C4-2B (cell line): ENCODE results near the gene FGF8.

ENCODE experiments used
- H3K27ac ChIP-seq: fragments of 450-650 bp; 2 replicates; pipeline ENCODE4 v1.5.1; 2017
- ZFX ChIP-seq: fragments of 450-650 bp; IDR thresholded peaks from 2 replicates; pipeline ENCODE4 v1.6.1; 2017
- TF ChIP-seq, protein P1 (sequence below): fragments of 450-650 bp; conservative IDR thresholded peaks from 2 replicates; pipeline ENCODE4 v1.5.1; 2017; ENCODE audit warnings: mild to moderate bottlenecking

The FGF8 gene

DNA sequence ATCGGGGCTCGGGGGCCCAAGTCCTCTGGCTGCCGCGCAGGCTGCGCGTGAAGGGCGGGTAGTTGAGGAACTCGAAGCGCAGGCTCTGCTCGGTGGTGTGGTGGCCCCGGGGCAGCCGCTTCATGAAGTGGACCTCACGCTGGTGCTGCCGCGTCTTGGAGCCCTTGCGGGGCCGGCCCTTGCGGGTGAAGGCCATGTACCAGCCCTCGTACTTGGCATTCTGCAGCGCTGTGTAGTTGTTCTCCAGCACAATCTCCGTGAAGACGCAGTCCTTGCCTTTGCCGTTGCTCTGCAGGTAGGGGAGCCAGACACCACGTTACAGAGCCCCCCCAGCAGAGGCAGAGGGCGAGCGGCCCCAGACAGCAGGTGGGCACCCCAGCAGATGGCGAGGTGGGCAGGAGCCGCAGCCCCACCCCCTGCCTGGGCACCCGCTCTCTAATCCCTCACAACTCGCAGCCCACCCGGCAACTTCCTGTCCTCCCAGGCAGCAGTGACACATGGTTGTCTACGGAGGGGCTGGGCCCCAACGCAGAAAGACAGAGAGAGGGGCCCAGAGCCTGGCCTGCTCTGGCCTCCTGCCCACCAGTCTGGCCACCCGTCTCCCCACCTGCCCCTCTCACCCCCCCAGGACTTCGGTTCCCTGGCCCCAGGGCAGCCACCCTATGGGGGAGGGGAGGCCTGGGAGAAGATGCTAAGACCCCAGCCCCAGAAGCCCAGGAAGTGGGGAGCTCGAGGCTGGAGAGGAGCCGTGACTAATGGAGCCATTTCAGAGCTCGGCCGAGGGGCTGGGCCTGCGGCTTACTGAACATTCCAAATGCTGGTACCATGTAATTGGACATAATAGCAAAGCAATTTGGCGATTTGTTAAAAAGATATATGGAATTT lies 5.3 kb downstream of the FGF8 start:
- no peak overlapping the region for H3K27ac ChIP-seq
- TF ChIP-seq ZFX, result no peak
- TF ChIP-seq, protein P1, sequence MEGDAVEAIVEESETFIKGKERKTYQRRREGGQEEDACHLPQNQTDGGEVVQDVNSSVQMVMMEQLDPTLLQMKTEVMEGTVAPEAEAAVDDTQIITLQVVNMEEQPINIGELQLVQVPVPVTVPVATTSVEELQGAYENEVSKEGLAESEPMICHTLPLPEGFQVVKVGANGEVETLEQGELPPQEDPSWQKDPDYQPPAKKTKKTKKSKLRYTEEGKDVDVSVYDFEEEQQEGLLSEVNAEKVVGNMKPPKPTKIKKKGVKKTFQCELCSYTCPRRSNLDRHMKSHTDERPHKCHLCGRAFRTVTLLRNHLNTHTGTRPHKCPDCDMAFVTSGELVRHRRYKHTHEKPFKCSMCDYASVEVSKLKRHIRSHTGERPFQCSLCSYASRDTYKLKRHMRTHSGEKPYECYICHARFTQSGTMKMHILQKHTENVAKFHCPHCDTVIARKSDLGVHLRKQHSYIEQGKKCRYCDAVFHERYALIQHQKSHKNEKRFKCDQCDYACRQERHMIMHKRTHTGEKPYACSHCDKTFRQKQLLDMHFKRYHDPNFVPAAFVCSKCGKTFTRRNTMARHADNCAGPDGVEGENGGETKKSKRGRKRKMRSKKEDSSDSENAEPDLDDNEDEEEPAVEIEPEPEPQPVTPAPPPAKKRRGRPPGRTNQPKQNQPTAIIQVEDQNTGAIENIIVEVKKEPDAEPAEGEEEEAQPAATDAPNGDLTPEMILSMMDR, result no peak

DNA sequence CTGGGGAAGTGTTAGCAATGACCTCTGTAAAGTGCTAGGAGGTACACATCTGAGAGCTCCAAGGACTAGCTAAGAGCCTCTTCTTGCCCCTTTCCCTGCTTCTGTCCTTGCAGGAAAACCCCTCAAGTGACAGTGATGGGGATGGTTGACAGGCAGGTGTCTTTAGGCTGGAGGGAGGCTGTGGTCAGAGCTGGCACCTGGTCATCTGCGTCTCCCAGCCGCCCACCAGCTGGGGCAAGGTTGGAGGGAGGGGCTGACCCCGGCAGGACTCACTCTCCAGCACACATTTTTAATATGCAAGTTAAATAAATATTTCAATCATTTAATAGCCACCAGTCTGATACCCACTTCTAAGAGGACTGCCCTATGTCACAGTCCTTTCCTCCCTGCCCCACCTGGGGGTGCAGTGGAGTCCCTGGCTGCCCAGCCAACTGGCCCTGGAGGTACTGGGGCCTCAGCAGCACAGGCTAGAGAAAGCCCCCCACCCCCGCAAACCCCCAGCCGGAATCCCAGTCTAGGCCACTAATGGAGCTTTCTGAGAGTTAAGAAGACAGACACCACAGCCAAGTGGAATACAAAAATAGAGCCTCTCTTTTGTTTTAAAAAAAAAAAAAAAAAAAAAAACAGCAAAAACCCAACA lies 6.3 kb downstream of the FGF8 start:
- no peak for TF ChIP-seq ZFX
- TF ChIP-seq, protein P1, result no peak
- H3K27ac ChIP-seq, result no peak overlapping the region

DNA sequence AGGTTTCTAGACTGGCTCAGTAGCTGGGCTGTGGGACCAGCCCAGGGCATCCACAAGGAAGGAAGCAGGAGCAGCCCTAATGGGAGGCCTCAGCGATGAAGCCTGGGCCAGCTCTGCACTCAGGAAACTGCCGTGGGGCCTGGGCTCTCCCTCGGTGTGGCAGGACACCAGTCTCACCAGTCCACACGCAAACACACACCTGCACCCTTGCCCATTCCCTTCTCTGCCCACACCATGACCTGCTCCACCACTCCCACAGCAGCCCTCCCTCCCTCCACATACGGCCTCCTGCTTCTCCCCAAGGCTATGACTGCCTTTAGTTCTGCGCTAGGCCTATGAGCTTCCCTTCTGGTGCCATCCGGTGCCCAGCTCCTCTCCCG lies 7.1 kb downstream of the FGF8 start:
- no peak overlapping the region for H3K27ac ChIP-seq

GRCh38 chr10:101767966-101768790 lies 7.7 kb downstream of the FGF8 start:
- no peak for TF ChIP-seq ZFX
- TF ChIP-seq, protein P1, result no peak
- no peak overlapping the region for H3K27ac ChIP-seq

More for the DNA sequence above, 7.1 kb downstream of the FGF8 start:
- no peak for TF ChIP-seq ZFX
- TF ChIP-seq, protein P1, result no peak

DNA sequence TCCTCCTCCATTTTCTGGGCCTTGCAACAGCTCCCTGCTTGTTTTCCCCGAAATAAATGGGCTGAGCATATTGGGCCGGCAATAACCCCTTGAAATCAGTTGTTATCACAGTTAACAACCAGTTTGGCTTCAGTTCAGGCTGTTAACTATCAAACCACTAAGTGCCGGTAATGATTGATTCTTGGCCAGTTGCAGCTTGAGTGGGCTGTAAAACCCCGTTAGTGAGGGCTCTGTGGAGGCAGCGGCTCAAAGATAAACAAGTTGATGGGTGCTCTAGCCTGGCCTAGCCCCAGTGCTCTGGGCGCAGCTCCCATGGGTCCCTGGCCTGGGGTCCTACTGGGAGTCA lies 8.3 kb downstream of the FGF8 start:
- no peak overlapping the region for H3K27ac ChIP-seq
- TF ChIP-seq ZFX, result no peak
- TF ChIP-seq, protein P1, result no peak

DNA sequence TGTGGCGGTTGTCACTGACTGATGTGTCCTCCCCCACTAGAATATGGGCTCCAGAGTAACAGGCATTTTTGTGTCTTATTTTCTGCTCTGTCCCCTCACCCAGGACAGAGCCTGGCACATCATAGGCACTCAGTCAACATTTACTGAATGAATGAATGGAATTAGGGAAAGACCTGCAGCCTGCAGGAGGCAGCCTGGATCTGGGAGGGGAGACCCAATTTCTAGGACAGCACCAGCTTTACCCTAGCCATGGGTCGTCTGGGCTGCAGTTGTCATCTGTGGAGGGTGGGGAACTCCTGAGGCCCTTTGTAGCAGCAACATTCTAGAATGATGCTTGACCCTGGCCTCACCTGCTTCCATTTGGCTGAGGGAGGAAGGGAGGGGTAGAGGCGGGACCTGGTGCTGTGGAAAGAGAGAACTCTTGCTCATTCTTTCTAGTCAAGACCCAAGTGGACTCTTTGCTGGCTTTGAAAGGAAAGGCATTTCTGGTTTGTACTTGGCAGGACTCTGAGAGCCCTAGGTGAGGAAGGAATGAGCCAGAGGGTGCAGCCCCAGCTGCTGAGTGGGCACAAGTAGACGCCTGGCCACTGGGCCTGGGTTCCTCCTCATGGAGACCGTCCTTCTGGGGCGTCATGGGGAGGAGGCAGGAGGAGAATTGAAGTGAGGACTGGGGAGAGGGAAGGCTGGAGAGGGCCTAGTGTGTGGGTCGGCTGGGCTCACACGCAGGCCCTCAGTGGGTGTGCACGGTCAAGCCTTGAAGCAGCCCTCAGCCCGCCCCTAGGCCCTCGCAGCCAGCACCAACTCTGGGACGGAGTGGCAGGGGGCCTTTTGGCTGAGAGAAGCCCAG lies 8.9 kb downstream of the FGF8 start:
- H3K27ac ChIP-seq, result no peak overlapping the region
- TF ChIP-seq ZFX, result no peak
- TF ChIP-seq, protein P1, result no peak
